ENCODE data around the gene TTC39C. TPM values are rescaled to one million over a fixed set of nuclear protein-coding genes. Genes with fewer than 3 reads are reported as not detected.

TTC39C gene
- total and polyA plus RNA-seq, 2 donors (not counting 1 experiment from before 2014, with no cell fraction given): 15.8 to 32.0 TPM

DNA sequence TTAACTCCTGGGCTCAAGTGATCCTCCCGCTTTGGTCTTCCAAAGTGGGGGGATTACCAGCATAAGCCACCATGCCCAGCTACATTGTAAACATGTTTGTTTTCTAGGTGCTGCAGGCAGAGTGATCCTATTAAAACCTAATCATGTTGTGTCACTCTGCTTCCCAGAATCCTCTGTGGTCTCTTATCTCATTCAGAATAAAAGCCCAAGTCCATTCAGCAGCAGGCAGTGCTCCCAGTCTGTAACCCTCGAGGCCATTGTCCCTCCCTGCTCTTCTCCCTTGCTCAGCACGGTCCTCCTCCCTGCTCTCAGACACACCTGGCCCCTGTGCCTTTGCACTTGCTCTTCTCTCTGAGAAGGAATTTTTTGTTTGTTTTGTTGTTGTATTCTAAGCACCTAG, 113.2 kb downstream of the TTC39C start:
- H3K4me3 ChIP-seq (replicated peaks in 1 of 4; ENCODE audit: control extremely low read depth in 1 of 4, insufficient read depth in 1 of 4, low read depth in 3 of 4, low read length in 4 of 4): no peak overlapping the region
- H3K36me3 ChIP-seq (ENCODE audit: control insufficient read depth, insufficient read depth, low read length): no peaks in the 10 kb centered on the region
- DNase-seq (ENCODE audit: low read depth in 2 of 2): no peak
- TF ChIP-seq, protein P1, sequence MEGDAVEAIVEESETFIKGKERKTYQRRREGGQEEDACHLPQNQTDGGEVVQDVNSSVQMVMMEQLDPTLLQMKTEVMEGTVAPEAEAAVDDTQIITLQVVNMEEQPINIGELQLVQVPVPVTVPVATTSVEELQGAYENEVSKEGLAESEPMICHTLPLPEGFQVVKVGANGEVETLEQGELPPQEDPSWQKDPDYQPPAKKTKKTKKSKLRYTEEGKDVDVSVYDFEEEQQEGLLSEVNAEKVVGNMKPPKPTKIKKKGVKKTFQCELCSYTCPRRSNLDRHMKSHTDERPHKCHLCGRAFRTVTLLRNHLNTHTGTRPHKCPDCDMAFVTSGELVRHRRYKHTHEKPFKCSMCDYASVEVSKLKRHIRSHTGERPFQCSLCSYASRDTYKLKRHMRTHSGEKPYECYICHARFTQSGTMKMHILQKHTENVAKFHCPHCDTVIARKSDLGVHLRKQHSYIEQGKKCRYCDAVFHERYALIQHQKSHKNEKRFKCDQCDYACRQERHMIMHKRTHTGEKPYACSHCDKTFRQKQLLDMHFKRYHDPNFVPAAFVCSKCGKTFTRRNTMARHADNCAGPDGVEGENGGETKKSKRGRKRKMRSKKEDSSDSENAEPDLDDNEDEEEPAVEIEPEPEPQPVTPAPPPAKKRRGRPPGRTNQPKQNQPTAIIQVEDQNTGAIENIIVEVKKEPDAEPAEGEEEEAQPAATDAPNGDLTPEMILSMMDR (conservative IDR thresholded peaks at IDR 0.05 in 1 of 2, IDR thresholded peaks at IDR 0.05 in 1 of 2; ENCODE audit: low read depth in 1 of 2, low read length in 2 of 2): no peak
- TF ChIP-seq EZH2 (IDR thresholded peaks at IDR 0.05; ENCODE audit: low read length, missing control alignments): no peak
- no peaks in the 10 kb centered on the region for H3K9me3 ChIP-seq (ENCODE audit: control insufficient read depth, insufficient read depth, low read depth, low read length)
- H3K4me2 ChIP-seq (ENCODE audit: extremely low read depth, insufficient read depth, low read length): no peak overlapping the region
- H3K27me3 ChIP-seq (ENCODE audit: control insufficient read depth, insufficient read depth, low read length): no peaks in the 10 kb centered on the region
- no peak overlapping the region for H3K9ac ChIP-seq (ENCODE audit: insufficient read depth, low read length)
- no peaks in the 10 kb centered on the region for H3K4me1 ChIP-seq (ENCODE audit: control insufficient read depth, extremely low read depth, insufficient read depth, low read length)
- no peak overlapping the region for H3K27ac ChIP-seq (ENCODE audit: insufficient read depth, low read length)
- no peaks in the 10 kb centered on the region for H4K20me1 ChIP-seq (ENCODE audit: control insufficient read depth, extremely low read depth, insufficient read depth, low read length)
- H3K79me2 ChIP-seq (ENCODE audit: control insufficient read depth, insufficient read depth, low read length): no peaks in the 10 kb centered on the region
- H2AFZ ChIP-seq (ENCODE audit: low read length): no peak overlapping the region

DNA sequence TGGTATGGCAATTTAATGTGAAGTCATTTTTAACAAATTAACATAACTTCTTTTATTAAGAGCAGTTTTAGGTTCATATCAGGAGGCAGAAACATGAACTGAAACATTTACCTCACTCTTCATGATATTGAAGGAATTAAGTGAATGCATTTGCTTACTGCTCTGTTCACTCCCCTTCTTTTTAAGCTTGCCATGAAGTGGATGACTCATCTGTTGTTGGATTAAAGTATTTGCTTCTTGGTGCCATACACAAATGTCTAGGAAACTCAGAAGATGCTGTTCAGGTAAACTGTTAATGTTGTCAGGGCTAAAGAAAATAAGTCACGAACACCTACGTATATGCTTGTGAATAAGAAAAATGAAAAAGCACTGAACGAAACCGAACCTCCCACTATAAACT, 114.1 kb downstream of the TTC39C start:
- no peaks in the 10 kb centered on the region for H3K4me1 ChIP-seq (ENCODE audit: control insufficient read depth, extremely low read depth, insufficient read depth, low read length)
- H4K20me1 ChIP-seq (ENCODE audit: control insufficient read depth, extremely low read depth, insufficient read depth, low read length): no peaks in the 10 kb centered on the region
- H2AFZ ChIP-seq (ENCODE audit: low read length): no peak overlapping the region
- no peak overlapping the region for H3K4me2 ChIP-seq (ENCODE audit: extremely low read depth, insufficient read depth, low read length)
- no peaks in the 10 kb centered on the region for H3K36me3 ChIP-seq (ENCODE audit: control insufficient read depth, insufficient read depth, low read length)
- H3K9ac ChIP-seq (ENCODE audit: insufficient read depth, low read length): no peak overlapping the region
- no peaks in the 10 kb centered on the region for H3K27me3 ChIP-seq (ENCODE audit: control insufficient read depth, insufficient read depth, low read length)
- H3K27ac ChIP-seq (ENCODE audit: insufficient read depth, low read length): no peak overlapping the region
- peak in 1 of 2 donors; percentile 32 for DNase-seq (ENCODE audit: low read depth in 2 of 2)
- no peaks in the 10 kb centered on the region for H3K9me3 ChIP-seq (ENCODE audit: control insufficient read depth, insufficient read depth, low read depth, low read length)
- TF ChIP-seq EZH2 (IDR thresholded peaks at IDR 0.05; ENCODE audit: low read length, missing control alignments): no peak
- TF ChIP-seq, protein P1 (conservative IDR thresholded peaks at IDR 0.05 in 1 of 2, IDR thresholded peaks at IDR 0.05 in 1 of 2; ENCODE audit: low read depth in 1 of 2, low read length in 2 of 2): no peak
- H3K4me3 ChIP-seq (replicated peaks in 1 of 4; ENCODE audit: control extremely low read depth in 1 of 4, insufficient read depth in 1 of 4, low read depth in 3 of 4, low read length in 4 of 4): no peak overlapping the region
- H3K79me2 ChIP-seq (ENCODE audit: control insufficient read depth, insufficient read depth, low read length): no peaks in the 10 kb centered on the region

DNA sequence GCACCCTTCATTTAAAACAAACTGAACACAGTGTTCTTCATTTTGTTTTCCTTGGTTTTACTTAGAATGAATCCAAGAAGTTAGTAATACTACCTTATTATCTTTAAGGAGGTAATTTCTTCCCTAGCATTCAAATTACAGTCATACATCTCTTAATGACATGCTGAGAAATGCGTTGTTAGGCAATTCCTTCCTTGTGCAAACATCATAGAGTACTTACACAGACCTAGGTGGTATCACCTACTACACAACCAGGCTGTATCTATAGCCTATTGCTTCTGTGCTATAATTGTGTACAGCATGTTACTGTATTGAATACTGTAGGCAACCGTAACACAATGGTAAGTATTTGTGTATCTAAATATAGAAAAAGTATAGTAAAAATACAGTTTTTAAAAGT, 115.9 kb downstream of the TTC39C start:
- no peaks in the 10 kb centered on the region for H3K4me1 ChIP-seq (ENCODE audit: control insufficient read depth, extremely low read depth, insufficient read depth, low read length)
- TF ChIP-seq, protein P1 (conservative IDR thresholded peaks at IDR 0.05 in 1 of 2, IDR thresholded peaks at IDR 0.05 in 1 of 2; ENCODE audit: low read depth in 1 of 2, low read length in 2 of 2): no peak
- no peak for TF ChIP-seq EZH2 (IDR thresholded peaks at IDR 0.05; ENCODE audit: low read length, missing control alignments)
- H2AFZ ChIP-seq (ENCODE audit: low read length): no peak overlapping the region
- no peaks in the 10 kb centered on the region for H3K36me3 ChIP-seq (ENCODE audit: control insufficient read depth, insufficient read depth, low read length)
- no peaks in the 10 kb centered on the region for H4K20me1 ChIP-seq (ENCODE audit: control insufficient read depth, extremely low read depth, insufficient read depth, low read length)
- no peaks in the 10 kb centered on the region for H3K79me2 ChIP-seq (ENCODE audit: control insufficient read depth, insufficient read depth, low read length)
- H3K4me2 ChIP-seq (ENCODE audit: extremely low read depth, insufficient read depth, low read length): no peak overlapping the region
- DNase-seq (ENCODE audit: low read depth in 2 of 2): no peak
- H3K9me3 ChIP-seq (ENCODE audit: control insufficient read depth, insufficient read depth, low read depth, low read length): no peaks in the 10 kb centered on the region
- no peaks in the 10 kb centered on the region for H3K27me3 ChIP-seq (ENCODE audit: control insufficient read depth, insufficient read depth, low read length)
- no peak overlapping the region for H3K9ac ChIP-seq (ENCODE audit: insufficient read depth, low read length)
- H3K4me3 ChIP-seq (replicated peaks in 1 of 4; ENCODE audit: control extremely low read depth in 1 of 4, insufficient read depth in 1 of 4, low read depth in 3 of 4, low read length in 4 of 4): no peak overlapping the region
- no peak overlapping the region for H3K27ac ChIP-seq (ENCODE audit: insufficient read depth, low read length)
